ENCODE data around the gene DNAJC13.

DNAJC13 gene

DNA sequence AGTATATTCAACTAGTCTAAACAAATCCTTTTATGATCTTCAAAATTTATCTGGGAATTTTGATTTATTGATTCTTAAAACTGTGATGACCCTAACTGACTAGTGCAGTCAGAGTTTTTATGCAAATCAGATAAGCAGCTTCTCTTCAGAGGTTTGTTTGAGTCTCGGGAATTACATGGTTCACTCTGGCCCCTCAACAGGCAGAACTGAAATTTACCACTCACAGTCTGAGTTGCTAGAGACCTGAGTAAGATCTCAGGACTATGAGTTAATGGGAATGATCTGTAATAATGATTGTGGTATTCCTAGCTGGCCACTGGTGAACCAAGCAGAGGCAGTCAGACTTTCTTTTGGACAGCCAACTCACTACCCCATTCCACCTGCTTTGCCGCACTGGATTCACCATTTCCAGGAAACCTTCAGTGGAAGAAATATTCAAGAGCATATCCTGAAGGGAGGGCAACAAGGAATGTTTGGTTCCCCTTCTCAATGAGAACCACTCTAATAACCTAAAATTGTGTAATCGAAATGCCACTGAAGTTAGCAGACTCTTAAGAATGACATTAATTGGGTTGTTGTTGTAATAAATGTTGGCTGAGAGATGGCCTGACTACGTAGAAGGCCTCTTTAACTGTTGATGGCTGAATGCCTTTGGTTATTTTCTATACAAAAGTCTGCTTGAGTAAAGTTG, 11.5 kb upstream of the DNAJC13 start:
- no peak for DNase-seq

DNA sequence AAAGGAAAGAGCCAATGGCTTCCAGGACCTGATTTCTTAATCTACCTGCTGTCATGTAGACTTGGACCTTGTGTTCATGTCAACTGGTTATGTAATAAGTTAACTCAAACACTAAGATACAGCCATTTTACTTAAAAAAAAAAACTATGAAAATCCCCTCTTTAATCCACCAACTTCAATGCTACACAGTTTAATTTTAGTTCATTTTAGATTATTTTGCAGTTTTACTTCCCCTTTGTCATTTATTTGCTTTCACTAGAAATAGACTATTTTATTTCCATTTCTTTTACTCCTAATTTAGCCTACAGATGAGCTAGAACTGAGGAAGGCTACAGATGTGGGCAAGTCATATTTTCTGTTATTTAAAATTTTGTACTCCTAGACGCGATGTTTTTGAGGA, 10.7 kb upstream of the DNAJC13 start:
- DNase-seq, result no peak

DNA sequence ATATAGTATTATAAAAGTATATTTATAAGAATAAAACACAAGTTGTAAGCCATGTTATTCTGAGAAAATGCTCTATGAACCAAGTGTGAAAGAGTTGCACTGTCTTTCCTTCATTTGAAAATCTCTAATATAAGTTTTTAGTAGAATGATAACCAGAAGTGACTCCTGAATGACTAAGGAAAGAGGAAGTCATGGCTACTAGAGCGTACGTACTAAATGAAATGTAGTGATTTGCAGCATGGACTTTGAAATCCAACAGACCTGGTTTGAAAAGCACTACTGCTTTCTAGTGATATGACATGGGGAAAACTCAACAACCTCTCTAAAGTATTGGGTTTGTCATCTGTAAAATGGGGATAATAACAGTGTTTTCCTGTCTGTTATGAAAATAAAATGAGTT, 10.3 kb upstream of the DNAJC13 start:
- no peak for DNase-seq

DNA sequence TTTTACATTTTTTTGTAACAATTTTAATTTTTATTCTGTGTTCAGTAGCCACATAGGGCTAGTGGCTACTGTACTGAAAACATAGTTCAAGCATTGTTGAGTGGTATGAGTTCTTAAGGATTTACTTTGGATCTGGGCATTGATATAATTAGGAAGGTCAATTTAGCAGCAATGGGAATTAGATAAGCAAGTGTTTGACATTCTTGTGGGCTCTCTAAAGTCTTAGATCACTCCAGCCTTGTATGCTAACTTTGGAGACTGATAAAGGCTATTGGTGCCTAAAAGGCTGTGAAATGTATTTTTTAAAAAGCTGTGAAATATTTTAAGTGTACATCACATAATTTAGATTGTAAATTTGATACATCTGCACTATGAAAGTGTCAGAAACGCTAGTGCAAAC, 2.5 kb upstream of the DNAJC13 start:
- no peak for DNase-seq

DNA sequence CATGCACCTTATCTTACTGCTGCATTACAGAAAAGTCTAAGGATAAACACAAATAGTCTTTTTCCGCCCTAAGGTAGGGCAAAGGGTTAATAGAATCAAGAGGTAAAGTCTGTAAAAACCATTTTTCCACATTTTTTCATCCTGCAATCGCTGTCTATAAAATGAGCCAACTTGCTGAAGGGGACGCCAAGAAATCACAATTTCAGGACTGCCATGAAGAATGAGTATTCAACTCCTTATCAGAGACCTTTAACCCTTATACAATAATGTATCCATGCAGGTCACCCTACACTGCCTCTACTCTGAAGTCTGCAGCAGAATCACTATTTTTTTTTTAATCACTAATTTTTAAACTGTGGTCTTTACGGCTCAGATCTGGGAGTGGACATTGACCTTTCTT, 1.1 kb upstream of the DNAJC13 start:
- DNase-seq, result no peak

DNA sequence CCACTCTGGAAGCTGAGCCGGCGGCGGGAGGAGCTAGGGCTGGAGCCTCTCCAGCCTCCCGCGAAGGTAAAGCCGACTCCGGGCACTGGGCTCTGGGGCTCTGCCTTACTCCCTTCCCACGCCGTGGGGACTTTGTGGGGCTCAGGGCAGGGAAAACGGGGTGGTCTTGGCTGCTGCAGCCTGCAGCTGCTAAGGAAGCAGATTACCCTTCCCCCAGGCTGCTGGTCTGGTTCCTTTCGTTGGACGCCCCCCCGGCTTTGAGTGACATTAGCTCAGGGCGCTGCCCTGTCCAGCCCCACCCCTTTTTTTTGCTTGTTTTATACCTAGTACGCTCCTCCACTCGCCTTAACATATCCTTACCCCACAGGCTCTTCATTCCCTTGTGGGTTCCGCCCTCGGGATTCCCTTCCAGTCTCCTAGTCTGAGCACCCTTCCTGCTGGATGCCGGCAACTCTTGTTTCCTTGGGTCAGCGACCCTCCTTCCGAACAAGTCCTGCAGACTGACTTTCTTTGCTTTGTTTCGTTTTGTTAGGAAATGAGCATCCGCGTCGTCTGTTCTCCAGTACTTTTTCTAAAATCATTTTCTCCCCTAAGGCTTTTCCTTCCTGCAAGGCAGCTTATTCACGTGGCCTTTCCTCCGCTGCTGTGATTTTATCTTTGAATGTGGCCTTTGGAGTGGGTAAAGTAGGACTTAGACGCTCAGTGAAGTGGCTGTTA, 551 bp downstream of the DNAJC13 start:
- DNase-seq, result peak in 1 of 2 donors; percentile 45

DNA sequence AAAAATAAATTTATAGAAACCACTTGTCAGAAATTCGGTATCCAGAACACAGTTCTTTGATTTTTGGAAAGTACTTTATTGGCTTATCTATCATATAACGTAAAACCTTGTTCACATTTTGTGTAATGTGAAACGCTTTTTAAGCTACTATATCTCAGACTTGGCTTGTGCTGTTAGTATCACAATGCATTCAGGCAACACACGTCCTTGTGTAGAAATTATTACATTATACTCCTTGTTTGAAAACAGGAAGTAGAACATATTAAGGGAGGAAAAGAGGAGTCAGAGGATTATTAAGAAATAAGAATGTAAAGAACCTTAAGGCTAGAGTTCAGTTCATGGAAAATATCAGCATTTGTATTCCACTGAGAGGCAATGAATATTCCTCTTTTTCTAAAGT, 1.6 kb downstream of the DNAJC13 start:
- no peak for DNase-seq

DNA sequence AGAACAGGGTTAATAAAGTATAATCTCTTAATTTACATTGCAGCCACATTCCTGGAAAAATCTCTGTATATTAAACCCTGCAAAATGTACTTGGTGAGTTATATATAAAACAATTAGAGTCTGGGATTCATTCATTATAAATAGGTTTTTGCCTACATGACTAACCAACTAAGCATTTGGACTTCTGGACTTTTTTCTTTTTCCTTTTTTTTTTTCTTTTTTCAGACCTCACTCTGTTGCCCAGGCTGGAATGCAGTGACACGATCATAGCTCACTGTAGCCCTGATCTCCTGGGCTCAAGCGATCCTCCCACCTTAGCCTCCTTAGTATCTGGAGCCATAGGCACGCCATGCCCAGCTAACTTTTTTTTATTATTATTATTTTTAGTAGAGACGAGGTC, 4.5 kb downstream of the DNAJC13 start:
- no peak for DNase-seq

DNA sequence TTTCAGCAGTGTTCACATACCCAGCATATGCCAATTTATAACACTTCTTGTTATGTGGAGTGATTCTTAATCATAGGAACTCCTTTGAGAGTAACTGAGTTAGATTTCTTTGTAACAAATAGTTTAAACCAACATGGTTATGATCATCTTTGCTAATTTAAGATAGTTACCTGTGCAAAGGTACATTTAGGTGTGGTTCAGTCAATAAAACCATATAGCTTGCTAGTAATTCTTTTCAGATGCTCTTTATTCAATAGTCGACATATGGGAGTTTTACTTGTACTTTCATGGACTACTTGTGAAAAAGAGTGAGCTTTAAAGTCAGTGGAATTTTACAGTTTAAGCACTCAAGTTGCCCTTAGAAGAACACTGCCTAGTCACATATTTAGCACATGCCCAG, 5.2 kb downstream of the DNAJC13 start:
- DNase-seq, result no peak

DNA sequence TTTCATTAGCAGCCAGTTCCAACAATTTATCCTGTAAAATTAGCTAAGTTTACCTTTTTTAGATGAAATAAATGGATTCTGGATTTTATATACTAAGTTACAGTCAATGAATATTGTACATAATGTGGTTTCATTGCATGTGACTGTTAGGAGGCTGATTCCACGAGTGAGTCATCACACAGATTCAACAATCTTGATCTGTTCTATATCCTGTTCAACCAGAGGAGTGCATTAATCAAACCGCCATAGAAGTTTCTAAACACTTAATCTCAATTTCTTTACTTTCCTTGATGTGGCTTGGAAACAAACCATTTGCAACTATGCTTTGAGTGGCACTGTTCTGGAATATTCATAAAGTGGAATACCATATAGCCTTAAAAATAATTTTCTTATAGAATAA, 15.3 kb downstream of the DNAJC13 start:
- no peak for DNase-seq

DNA sequence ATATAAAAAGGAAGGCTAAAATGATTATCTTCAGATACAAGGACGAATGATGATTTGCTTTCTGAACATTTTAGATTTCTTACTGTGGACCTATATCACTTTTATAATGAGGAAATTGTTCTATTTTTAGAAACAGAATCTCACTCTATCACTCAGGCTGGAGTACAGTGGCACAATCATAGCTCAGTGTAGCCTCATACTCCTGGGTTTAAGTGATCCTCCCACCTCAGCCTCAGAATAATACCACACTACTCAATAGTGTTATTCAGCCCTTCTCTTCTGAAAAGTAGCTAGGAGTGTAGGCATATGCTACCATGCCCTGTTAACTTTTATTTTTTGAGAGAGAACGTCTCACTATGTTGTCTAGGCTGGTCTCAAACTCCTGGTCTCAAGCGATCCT, 15.8 kb downstream of the DNAJC13 start:
- no peak for DNase-seq

DNA sequence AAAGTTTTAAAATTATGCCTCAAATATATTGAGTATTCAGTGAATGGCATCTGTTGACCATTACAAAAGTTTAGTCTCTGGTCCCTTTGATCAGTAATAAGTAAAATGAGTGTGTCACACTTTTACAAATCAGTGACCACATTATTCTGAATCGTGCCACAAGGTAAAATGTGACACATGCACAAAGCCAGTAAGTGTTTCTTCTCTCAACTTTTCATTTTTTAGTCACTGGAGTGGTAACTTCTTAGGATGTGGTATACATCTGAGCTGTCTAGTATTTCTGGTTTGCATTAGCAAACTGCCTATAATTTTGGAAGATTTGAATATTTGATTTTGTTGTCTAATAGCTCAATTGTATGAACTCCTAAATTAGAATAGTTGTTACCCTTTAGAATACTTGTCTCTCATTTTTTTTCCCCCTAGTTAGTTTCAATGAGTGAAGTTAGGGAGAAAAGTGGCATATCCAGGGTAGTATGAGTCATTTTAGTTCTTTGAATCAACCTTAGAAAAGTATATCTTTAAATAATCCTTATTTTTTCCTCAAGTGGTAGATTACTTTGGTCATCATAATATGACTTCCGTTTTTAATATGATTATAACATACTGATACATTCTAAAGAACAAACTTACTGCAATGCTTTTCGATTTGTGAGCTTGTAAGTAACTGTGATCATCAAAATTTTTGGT, 18.1 kb downstream of the DNAJC13 start:
- no peak for DNase-seq

DNA sequence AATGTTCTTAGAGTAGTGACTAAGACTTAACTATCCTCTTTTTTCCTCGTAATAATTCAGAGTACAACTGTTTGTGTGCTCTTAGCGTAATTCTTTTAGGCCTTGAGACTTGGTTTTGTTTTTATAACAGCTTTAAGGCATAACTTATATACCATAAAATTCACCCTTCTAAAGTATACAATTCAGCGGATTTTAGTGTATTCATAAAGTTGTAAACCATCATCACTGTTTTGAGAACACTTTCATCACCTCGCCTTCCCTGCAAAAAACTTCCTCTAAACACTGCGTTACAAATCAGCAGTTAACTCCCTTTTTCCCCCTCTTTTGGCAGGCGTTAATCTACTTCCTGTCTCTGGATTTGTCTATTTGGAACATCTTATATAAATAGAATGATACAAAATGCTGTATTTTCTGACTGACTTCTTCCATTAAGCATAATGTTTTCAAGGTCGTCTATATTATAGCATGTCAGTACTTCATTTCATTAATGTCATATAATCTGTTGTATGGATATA, 18.7 kb downstream of the DNAJC13 start:
- no peak for DNase-seq

DNA sequence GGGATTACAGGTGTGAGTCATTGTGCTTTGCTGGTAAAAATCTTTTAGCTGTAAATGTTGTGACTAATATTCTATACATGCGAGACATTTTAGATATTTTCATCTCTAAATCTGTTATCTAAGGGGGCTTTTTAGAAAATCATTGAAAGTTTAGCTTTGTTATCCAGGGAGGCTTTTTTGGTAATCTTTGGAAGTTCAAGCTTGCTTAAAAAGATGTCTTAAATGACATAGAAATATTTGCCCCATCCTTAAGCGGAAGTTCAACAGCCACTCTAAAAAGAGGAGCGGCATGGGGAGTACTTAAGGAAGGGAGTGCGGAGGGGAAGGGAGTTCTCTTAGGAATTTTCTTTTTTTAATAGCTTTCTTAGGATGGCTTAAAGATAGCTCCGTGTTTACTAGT, 26.1 kb downstream of the DNAJC13 start:
- DNase-seq, result no peak

DNA sequence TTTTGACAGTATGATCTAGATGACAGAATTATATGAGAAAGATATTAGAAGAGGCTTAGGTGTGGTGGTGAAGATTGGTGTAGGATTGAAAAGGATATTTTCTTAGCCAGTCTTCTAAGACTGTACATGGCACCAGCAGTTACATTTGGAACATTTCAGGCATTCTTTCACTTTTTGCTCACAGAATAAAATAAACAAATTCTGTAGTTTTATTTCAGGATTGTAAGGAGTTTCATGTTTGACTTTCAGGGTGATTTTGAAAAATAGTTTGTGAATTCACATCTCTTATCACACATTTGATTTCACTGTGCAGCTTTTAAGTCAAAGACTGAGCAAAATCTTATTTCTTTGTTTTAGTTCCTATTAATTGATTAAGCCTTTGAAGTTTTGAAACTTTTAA, 27.1 kb downstream of the DNAJC13 start:
- DNase-seq, result no peak

DNA sequence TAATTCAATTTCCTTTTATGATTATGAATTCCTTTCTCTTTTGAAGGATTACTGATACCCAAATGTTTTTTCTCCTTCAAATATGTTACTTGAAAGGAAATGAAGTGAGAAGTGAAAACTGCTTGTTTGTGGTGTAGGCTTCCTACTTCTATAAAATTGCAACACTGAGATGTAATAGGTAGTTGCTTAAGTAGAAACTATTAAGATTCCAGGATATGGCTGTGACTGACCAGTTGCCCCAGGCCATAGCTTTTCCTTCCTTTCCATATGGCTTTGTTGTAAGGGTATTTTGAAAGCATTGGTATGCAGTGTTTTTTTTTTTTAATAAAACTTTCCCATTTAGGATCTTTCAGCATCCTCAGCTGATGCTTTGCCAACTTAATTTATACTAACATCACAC, 28.5 kb downstream of the DNAJC13 start:
- no peak for DNase-seq

DNA sequence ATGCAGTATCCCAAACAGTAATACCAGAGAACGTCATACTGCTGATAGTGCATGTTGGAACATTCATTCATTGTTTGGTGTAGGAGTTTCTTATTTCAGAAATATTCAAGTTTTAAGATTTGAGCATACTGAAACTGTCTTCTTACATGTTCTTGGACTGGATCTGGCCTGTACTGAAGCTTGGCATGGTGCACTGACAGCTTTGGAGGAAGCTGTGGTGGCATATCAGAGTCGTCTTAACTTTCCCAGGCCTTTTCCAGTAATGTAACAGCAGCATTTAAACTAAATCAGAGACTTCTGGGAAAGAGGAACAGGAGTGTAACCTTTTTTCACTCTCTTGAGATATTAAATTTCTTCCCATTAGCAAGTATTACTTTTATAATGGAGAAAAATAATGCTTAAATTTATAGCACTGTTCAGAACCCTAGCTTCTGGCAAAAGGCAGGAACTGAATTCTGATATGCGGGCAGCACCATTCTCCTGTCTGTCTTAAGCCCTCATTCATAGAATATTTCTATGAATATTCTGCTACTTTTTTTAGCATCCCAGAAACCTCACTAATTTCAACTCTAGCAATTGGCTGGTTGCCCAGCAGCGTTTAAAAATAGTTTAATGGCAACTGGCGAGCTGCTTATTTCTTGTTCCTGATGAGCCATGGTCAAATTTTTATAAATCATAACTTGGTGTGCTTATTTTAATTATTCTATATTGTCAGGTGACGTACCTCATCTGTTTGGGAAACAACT, 31.1 kb downstream of the DNAJC13 start:
- no peak for DNase-seq

DNA sequence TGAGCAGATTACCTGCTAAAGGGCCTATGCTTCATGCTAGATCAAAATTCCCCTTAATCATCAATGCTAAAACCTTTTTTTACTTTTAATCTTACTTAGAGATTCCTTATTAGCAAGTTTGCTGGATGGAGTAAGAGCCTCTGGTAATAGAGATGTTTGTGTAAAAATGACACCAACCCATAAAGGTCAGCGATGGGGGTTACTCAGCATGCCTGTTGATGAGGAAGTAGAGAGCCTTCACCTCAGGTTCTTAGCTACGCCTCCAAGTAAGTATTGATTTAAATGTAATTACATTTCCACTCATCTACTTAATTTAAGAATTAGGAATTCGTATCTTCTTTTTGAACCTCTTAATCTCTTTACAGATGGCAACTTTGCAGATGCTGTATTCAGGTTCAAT, 38.8 kb downstream of the DNAJC13 start:
- DNase-seq, result no peak

DNA sequence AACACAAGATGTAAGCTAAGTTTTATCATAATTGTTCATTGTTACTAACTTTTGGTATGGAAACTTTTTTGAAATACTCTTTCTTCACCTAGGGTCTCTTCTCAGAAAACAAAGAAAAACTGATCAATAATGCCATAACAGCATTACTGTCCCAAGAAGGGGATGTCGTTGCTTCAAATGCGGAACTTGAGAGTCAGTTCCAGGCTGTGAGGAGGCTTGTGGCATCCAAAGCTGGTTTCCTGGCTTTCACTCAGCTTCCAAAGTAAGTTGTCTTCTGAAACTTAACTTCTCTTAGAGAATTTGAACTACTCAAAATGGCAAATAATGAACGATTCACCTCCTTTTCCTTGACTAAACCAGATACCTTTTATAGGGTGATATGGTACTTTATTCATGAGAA, 39.3 kb downstream of the DNAJC13 start:
- no peak for DNase-seq

DNA sequence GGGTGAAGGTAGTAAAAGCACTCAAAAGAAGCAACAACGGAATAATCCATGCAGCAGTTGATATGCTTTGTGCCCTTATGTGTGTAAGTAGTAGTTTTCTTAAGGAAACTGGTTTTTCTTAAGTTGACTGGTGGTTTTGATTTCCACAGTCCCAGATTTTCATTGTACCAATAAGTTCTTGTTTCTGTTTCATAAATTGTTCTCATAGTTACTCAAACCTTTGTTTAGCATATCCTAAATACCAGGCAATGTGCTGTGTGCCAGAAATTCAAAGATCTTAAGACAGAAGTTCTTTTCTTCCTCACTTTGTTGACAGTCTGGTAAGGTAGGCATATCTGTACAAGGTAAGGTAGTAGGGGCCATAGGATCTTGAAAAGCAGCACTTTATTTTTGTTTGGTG, 40.0 kb downstream of the DNAJC13 start:
- no peak for DNase-seq

DNA sequence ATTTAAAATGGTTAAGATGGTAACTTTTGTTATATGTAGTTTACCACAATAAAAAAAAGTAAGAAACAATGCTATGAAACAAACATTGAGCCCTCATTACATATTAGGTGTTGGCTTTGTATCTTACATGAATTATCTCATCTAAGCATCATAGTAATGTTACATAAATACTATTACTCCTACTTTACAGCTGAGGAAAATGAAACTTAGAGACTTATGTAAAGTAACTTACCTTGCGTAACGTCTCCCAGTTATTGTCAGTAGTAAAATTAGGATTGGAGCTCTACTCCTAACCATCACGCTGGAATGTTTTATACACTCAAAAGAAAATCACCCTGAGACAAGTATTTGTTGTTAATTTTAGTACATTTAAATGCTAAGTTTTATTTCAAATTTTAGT, 42.2 kb downstream of the DNAJC13 start:
- DNase-seq, result no peak

DNA sequence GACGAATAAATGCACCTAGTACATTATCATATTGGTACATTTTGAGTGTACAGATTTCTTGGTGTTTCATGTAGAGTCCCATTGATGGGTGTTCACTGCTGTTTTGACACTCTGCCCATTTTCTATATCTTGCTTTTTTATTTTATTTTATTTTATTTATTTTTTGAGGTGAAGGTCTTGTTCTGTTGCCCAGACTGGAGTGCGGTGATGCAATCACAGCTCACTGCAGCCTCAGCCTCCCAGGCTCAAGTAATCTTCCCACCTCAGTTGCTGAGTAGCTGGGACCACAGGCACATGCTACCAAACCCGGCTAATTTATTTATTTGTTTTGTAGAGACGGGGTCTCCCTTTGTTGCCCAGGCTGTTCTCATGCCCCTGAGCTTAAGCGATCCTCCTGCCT, 44.2 kb downstream of the DNAJC13 start:
- DNase-seq, result no peak

DNA sequence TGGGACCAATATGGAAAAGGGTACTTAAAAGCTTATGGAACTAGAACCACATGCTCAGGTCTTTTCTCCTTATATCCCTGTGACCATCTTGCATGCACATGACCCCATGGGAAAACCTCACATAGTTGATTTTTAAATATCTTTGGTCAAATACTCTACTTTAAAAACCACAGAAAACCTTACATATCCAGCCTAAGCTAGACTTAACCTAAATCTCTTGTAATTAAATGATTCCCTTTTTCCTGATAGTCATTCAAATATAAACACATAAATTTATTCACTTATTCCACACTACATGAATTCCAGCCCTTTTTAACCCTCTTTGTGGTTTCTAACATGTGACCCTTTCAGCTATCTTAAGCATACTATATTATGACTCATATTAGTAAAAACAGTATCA, 46.8 kb downstream of the DNAJC13 start:
- no peak for DNase-seq
